ENCODE data around the gene CBX8. TPM values are rescaled to one million over a fixed set of nuclear protein-coding genes. Genes with fewer than 3 reads are reported as not detected.

The CBX8 gene
- total and polyA plus RNA-seq, 2 of the 13 experiments (the other 11 are each of a cell fraction or from before 2014, with no cell fraction given): 0.34 to 12.6 TPM

- no peak for TF ChIP-seq PREB (CRISPR knock-in tag; IDR thresholded peaks at IDR 0.05)
- no peak for TF ChIP-seq ZNF550 (CRISPR knock-in tag; IDR thresholded peaks at IDR 0.05; ENCODE audit: borderline replicate concordance)
- no peak for TF ChIP-seq ZFAT (CRISPR knock-in tag; conservative IDR thresholded peaks at IDR 0.05)
- peak; percentile 98 for TF ChIP-seq MYC (CRISPR knock-in tag; IDR thresholded peaks at IDR 0.05; ENCODE audit: borderline replicate concordance)
- no peak; the same call in 1 of the 2 replicates for TF ChIP-seq ZBTB14 (CRISPR knock-in tag; IDR thresholded peaks at IDR 0.05)
- TF ChIP-seq ZSCAN29 (CRISPR knock-in tag; conservative IDR thresholded peaks at IDR 0.05): peak; percentile 88
- no peak for TF ChIP-seq SIX1 (CRISPR knock-in tag; IDR thresholded peaks at IDR 0.05; ENCODE audit: borderline replicate concordance)
- peak; percentile 93; the same call in 1 of the 2 replicates for TF ChIP-seq ZNF598 (CRISPR knock-in tag; IDR thresholded peaks at IDR 0.05; ENCODE audit: borderline replicate concordance)
- no peak for TF ChIP-seq IKZF4 (CRISPR knock-in tag; IDR thresholded peaks at IDR 0.05; ENCODE audit: borderline replicate concordance, low read depth, not compliant biosample characterization)
- TF ChIP-seq KDM5A (IDR thresholded peaks at IDR 0.05; ENCODE audit: borderline replicate concordance, low read length): no peak
- peak; percentile 61; the same call in 1 of the 2 replicates for TF ChIP-seq RBAK (CRISPR knock-in tag; IDR thresholded peaks at IDR 0.05)
- peak; percentile 93 for TF ChIP-seq TBX2 (CRISPR knock-in tag; IDR thresholded peaks at IDR 0.05; ENCODE audit: borderline replicate concordance)
- TF ChIP-seq ATF1 (CRISPR knock-in tag; IDR thresholded peaks at IDR 0.05): no peak
- TF ChIP-seq, protein P1, sequence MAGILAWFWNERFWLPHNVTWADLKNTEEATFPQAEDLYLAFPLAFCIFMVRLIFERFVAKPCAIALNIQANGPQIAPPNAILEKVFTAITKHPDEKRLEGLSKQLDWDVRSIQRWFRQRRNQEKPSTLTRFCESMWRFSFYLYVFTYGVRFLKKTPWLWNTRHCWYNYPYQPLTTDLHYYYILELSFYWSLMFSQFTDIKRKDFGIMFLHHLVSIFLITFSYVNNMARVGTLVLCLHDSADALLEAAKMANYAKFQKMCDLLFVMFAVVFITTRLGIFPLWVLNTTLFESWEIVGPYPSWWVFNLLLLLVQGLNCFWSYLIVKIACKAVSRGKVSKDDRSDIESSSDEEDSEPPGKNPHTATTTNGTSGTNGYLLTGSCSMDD (CRISPR knock-in tag; IDR thresholded peaks at IDR 0.05): peak; percentile 93
- TF ChIP-seq DBP (CRISPR knock-in tag; IDR thresholded peaks at IDR 0.05; ENCODE audit: not compliant biosample characterization): no peak
- TF ChIP-seq SKI (IDR thresholded peaks at IDR 0.05; ENCODE audit: partially characterized antibody): peak; percentile 58
- no peak for TF ChIP-seq KAT2B (IDR thresholded peaks at IDR 0.05; ENCODE audit: borderline replicate concordance, low read depth, low read length)
- TF ChIP-seq ZSCAN12 (CRISPR knock-in tag; IDR thresholded peaks at IDR 0.05): peak; percentile 51; the same call in 1 of the 2 replicates
- no peak for TF ChIP-seq ZNF672 (CRISPR knock-in tag; IDR thresholded peaks at IDR 0.05)
- peak; percentile 97 for TF ChIP-seq ZNF441 (CRISPR knock-in tag; IDR thresholded peaks at IDR 0.05; ENCODE audit: borderline replicate concordance)
Observed at GRCh38 chr17:79760197-79760906, 36.5 kb downstream of the CBX8 start (continued).

Measured in HepG2 (cell line).